GM04503 (cell line): ENCODE data around the gene PTBP1.
A peak's percentile ranks its signal among the peaks of the same experiment; 100 is the strongest.
"Not testable (repeated sequence)": the region's sequence is repeated elsewhere in the genome, so short reads cannot be mapped to it uniquely, and the experiment has no call there.

Source experiments
- DNase-seq: peaks from one replicate; pipeline ENCODE4 v3.0.0-alpha.2; 2012; ENCODE audit warnings: low read depth

Gene PTBP1

DNA sequence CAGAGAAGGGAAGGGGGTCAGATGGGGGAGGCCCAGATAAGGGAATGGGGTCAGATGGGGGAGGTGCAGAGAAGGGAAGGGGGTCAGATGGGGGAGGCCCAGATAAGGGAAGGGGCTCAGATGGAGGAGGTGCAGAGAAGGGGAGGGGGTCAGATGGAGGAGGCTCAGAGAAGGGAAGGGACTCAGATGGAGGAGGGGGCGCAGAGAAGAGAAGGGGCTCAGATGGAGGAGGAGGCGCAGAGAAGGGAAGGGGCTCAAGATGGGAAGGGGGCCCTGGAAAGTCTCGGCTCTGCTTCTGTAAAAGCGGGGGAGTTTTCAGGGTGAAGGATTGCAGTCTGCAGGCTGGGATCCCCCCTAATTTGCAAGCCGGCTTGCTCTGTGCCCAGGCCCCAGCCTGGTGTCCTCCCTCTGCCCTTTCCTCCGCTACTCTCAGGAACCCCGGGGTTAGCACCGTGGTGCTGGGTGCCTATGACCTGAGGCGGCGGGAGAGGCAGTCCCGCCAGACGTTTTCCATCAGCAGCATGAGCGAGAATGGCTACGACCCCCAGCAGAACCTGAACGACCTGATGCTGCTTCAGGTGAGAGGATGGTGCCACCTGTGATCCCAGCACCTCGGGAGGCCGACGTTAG, 32.0 kb downstream of the PTBP1 start:
- DNase-seq: no peak

DNA sequence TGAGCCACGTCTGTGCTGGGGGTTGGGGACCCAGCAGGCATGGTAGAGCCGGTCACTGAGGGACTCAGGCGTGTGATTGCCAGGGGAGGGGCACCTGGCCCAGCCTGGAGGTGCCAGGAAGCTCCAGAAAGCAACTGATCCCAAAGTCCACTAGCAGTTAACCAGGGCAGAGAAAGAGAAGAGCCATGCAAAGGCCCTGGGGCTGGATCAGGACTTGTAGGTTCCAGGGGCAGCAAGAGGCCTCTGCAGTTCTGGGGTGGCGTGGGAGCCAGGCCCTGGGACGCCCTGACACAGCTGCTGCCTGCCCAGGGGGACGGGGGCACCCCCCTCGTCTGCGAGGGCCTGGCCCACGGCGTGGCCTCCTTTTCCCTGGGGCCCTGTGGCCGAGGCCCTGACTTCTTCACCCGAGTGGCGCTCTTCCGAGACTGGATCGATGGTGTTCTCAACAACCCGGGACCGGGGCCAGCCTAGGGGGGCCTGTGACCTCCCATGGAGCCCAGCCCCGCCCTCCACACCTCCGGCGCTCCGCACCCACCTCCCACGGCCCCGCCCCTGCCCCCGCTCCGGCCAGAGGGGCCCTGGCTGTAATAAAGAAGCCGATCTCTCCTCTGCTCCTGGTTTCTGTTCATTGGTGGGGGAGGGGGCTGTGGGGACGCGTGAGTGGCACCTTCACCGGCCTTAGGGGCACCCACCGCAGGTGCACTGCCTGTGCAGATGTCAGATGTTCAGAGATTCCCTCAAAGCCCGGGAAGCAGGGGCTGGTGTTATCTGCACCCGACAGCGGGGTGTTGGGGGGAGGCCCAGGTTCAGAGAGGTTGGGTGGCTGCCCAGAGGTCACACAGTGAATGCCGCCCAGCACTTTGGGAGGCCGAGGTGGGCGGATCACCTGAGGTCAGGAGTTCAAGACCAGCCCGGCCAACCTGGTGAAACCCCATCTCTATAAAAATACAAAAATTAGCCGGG, 34.4 kb downstream of the PTBP1 start:
- no peak for DNase-seq

DNA sequence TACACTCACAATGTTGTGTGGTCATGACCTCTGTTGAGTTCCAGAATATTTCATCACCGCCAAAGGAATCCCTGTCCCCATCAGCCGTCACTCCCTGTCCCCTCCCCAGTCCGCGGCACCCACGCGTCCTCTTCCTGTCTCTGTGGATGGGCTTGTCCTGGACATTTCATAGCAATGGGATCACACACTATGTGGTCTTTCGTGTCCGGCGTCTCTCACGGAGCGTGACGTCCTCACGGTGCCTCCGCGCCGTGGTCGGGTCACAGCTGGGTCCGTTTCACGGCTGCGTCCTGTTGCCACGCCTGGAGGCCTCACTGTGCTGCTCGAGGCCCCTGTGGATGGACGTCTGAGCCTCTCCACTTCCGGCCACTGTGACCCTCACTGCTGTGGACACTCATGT, 37.0 kb downstream of the PTBP1 start:
- no peak for DNase-seq

DNA sequence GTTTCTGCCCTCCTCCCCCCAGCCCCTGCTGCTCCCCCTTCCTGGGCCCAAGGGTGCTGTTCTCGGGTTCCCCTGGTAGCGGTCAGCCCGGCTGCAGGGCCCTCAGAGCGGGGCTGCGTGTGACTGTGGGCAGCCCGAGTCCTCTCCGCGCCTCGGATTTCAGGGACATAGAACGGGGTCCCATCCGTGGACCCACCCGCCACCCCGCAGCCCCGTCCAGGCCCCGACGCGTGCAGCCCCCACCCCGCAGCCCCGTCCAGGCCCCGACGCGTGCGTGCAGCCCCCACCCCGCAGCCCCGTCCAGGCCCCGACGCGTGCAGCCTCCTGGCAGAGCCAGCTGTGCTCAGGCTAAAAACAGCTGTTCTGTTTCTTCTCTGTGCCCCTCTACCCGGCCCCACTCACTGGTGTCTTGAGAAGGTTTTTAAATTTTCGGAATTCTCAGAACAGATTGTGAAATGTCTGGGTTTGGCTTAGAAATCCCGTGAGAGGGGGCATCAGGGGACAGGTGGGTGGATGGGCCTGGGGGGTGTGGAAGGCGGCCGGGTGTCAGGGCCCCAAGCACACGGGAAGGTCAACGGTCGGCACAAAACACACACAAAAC, 38.1 kb downstream of the PTBP1 start:
- DNase-seq: no peak

DNA sequence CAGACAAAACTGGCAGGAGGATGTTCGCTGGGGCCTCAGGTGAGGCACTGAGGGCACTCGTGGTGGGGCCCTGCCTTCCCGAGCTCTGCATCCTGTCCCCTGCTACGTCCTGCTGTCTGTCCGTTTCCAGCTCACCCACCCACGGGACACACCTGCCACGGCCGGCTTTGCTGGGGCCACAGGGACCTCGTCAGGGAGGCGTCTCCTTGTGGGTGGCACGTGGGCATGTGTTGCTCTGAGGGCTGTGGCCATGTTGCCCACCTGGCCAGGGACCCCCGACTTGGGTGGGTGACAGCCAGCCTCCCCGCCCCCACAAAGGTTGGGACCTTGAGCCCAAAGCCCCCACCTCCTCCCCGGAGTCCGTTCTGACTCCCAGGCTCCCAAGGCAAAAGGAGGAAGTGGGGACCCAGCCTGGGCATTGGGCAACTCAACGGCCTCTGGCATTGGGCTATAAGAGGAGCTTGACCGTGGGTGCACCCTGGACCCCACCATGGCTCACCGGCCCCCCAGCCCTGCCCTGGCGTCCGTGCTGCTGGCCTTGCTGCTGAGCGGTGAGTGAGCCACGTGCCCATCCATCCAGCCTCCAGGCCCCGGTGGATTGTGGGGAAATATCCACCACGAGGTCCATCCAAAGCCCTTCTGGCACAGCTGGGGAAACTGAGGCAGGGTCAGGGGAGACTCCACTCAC, 43.4 kb downstream of the PTBP1 start, which contains the start of gene PRTN3:
TSS of gene PRTN3 (plus strand) at position 481 of the 688 bp plus-strand sequence. CDS start at position 491, 10 bp downstream.
- no peak for DNase-seq

DNA sequence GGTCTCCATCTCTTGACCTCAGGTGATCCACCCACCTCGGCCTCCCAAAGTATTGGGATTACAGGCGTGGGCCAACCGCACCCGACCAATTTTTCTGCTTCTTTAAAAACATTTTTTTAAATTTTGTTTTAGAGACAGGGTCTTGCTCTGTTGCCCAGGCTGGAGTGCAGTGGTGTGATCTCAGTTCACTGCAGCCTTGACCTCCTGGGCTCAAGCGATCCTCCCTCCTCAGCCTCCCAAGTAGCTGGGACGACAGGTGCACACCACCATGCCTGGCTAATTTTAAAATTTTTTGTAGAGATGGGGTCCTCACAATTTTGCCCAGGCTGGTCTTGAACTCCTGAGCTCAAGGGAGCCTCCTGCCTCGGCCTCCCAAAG, 45.5 kb downstream of the PTBP1 start:
- DNase-seq: not testable (repeated sequence)

DNA sequence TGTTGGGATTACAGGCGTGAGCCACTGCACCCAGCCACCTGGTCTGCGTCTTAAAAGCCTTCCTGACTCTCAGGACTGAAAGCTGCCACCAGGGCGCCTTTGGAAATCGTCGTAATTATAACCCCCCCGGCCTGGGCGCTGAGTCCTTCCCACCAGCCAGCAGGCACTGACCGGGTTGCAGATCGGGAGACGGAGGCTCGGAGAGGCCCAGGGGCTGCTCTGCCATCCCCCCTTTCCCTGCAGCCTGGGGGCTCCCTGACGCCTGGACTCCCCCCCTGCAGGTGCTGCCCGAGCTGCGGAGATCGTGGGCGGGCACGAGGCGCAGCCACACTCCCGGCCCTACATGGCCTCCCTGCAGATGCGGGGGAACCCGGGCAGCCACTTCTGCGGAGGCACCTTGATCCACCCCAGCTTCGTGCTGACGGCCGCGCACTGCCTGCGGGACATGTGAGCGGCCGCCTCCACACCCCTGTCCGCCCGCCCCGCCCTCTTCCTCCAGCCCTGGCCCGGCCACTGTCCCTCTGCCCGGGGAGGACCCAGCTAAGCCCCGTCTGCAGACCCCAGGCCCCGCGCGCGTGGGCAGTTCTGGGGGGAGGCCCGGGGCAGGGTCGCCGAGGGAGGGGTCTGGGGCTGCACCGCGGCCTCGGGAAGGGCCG, 46.1 kb downstream of the PTBP1 start:
- DNase-seq: no peak

DNA sequence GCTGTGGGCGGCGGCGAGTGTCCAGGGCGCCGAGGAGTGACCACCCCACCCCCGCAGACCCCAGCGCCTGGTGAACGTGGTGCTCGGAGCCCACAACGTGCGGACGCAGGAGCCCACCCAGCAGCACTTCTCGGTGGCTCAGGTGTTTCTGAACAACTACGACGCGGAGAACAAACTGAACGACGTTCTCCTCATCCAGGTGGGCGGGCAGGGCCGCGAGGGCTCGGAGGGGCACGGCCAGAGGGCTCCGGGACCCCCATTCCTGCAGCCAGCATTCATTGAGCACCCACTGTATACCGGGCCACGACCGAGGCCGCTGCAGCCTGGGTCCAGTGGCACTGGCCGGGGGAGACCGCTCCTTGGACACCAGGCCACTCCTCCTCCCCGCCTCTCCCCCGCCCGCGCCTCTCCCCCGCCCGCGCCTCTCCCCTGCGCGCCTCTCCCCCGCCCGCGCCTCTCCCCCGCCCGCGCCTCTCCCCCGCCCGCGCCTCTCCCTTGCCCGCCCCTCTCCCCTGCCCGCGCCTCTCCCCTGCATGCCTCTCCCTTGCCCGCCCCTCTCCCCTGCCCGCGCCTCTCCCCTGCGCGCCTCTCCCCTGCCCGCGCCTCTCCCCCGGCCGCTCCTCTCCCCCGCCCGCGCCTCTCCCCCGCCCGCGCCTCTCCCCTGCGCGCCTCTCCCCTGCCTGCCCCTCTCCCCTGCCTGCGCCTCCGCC, 46.7 kb downstream of the PTBP1 start:
- DNase-seq: no peak

DNA sequence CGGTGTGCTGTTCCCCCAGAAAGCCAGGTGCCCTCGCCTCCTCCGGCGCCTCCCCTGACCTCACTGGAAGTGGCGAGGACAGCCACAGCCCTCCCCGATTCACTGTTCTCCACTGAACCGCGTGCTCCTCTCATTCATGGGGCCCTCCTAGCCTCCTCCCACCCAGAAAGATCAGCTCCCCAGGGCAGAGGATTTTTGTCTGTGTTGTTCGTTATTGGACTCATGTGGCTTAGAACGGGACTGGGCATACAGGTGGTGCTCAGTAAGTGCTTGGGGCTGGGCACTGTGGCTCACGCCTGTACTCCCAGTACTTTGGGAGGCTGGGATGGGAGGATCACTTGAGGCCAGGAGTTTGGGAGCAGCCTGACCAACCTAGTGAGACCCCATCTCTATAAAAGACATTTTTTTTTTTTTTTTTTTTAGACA, 47.3 kb downstream of the PTBP1 start:
- DNase-seq: no peak

DNA sequence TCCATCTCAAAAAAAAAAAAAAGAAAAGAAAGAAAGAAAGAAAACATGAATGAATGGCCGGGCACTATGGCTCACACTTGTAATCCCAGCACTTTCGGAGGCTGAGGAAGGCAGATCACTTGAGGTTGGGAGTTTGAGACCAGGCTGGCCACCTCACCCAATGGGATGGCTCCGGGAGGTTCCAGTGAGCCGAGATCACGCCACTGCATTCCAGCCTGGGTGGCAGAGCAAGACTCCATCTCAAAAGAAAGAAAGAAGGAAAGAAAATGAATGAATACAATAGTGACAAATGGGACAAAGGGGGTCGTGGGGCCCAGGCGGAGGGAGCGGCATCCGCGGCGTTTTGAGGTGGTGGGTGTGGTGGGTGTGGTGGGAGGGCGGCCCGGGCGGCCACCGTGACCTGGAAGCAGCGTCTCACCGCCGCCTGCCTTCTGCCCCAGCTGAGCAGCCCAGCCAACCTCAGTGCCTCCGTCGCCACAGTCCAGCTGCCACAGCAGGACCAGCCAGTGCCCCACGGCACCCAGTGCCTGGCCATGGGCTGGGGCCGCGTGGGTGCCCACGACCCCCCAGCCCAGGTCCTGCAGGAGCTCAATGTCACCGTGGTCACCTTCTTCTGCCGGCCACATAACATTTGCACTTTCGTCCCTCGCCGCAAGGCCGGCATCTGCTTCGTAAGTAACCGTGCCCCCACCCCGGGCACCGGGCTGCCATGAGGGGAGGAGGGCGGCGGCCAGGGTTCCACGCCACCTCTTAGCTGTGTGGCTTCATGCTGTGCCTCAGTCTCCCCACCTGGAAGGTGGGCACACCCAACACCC, 48.7 kb downstream of the PTBP1 start:
- DNase-seq: no peak

DNA sequence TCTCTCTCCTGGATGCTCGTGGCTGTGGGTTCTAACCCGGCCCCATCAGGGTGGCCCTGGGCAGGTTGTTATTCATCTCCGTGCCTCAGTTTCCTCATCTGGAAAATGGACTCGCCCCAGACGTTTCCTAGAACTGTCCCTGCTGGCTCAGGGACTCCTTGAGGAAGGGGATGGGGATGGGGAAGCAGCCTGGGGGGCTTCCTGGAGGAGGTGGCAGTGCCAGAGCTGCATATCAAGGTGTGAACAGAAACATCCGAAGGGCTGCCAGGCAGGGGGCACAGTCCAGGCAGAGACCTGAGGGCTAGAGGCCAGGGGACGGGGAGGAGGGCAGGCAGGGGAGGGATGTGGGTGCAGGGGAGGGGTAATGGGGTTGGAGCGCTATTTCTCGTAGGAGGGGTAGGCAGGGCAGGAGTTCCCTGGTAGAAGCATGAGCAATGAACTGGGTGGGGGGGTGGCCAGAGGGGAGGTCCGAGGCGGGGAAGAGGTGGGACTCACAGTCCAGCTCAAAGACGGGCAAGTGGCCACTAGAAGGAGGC, 51.2 kb downstream of the PTBP1 start:
- no peak for DNase-seq

DNA sequence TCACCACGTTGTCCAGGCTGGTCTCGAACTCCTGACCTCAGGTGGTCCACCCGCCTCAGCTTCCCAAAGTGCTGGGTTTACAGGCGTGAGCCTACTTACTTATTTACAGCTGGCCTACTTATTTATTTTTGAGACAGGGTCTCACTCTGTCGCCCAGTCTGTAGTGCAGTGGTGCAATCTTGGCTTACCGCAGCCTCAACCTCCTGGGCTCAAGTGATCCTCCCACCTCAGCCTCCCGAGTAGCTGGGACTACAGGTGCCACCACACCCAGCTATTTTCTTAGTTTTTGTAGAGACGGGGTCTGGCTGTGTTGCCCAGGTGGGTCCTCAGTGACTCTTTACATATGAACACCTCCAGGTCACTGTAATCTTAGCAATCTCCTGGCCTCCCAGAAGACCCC, 51.9 kb downstream of the PTBP1 start:
- DNase-seq: not testable (repeated sequence)

DNA sequence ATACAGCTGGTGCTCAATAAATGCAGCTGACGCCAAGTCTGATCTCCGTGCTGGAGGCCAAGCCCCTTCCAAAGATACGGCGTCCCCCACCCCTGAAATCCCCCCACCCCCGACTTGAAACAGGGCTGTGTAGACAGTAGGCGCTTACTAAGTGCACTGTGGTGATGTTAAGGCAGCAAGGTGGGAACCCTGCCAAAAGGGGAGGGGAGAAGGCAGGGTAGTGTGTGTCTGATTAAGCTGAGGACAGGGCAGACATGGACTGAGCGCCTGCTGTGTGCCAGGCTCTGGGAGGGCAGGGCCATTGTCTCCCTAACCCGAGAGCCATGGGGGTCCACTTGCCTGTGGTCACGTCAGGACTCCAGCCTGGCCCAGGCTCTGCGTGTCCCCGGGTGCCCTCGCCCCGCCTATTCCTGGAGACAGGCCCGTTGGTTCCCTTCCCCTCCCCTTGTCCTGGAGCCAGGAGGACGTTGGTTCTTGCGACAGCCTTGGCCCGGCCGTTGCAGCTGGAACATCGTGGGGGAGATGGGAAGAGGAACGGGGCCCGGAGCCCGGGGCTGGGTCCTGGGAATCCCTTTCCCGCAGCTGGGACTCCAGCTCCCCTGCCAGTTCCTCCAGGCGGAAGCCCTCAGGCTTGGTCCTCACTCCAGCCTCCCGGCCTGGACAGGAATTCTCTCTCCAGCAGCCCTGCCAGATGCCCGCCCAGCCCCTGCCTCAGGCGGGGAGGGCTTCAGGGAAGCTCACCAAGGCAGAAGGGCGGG, 53.1 kb downstream of the PTBP1 start:
- peak; percentile 73 for DNase-seq

DNA sequence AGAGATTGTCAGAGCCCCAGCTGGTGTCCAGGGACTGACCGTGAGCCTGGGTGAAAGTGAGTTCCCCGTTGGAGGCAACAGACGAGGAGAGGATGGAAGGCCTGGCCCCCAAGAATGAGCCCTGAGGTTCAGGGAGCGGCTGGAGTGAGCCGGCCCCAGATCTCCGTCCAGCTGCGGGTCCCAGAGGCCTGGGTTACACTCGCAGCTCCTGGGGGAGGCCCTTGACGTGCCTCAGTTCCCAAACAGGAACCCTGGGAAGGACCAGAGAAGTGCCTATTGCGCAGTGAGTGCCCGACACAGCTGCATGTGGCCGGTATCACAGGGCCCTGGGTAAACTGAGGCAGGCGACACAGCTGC, 53.7 kb downstream of the PTBP1 start:
- no peak for DNase-seq

DNA sequence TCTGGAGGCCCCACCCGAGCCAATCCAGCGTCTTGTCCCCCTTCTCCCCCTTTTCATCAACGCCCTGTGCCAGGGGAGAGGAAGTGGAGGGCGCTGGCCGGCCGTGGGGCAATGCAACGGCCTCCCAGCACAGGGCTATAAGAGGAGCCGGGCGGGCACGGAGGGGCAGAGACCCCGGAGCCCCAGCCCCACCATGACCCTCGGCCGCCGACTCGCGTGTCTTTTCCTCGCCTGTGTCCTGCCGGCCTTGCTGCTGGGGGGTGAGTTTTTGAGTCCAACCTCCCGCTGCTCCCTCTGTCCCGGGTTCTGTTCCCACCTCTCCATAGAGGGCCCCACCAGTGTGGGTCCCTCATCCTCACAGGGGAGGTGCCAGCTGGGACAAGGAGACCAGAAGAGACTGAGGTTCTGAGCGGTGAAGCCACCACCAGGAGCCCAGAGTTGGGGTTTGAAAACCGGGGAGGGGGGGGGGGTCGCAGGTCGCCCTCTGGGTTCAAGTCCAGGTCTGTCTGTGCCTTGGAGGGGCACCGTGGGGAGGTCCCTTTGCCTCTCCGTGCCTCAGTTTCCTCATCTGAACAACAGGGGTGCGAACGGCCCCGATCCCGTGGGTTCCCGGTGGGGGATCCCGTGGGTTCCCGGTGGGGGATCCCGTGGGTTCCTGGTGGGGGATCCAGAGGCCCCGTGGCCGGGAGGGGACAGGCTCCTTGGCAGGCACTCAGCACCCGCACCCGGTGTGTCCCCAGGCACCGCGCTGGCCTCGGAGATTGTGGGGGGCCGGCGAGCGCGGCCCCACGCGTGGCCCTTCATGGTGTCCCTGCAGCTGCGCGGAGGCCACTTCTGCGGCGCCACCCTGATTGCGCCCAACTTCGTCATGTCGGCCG, 55.1 kb downstream of the PTBP1 start, which contains the start of gene ELANE:
TSS of gene ELANE (plus strand) at position 168 of the 878 bp plus-strand sequence. CDS start at position 194, 26 bp downstream.
- no peak for DNase-seq

DNA sequence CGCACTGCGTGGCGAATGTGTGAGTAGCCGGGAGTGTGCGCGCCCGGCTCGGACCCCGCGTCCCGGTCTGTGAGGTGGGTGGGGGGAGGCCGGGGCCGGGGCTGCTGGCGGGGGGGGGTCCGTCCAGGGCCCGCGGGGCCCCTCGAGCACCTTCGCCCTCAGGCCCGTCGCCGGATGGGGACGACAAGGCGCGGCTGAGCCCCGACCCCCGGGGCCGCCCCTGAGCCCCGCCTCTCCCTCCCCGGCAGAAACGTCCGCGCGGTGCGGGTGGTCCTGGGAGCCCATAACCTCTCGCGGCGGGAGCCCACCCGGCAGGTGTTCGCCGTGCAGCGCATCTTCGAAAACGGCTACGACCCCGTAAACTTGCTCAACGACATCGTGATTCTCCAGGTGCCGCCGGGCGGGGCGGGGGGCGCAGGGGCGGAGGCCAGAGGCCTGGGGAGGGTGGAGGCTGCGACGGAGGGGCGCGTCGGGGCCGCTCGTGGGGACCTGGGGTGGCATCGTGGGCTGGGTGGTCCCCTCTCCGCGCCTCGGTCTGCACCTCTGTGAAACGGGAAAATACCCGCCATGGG, 55.8 kb downstream of the PTBP1 start:
- DNase-seq: no peak

DNA sequence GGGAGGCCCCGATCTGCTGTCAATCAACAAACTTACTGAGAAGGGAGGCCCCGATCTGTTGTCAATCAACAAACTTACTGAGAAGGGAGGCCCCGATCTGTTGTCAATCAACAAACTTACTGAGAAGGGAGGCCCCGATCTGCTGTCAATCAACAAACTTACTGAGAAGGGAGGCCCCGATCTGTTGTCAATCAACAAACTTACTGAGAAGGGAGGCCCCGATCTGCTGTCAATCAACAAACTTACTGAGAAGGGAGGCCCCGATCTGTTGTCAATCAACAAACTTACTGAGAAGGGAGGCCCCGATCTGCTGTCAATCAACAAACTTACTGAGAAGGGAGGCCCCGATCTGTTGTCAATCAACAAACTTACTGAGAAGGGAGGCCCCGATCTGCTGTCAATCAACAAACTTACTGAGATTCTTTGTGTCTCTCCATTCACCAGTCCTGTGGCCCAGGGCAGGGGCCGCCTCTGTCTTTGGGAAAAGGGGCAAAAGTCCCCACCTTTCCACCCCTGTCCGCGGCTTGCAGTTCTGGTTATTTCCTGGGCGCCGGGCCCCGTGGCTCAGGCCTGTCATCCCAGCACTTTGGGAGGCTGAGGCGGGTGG, 56.5 kb downstream of the PTBP1 start:
- DNase-seq: not testable (repeated sequence)
